Panc1 (cell line): ENCODE data around the gene GRID1.

Source experiments
- POLR2AphosphoS5 ChIP-seq: IDR thresholded peaks from 2 replicates; pipeline ENCODE4 v1.6.1; 2012; ENCODE audit warnings: mild to moderate bottlenecking, low read depth, low read length, moderate library complexity
- SIN3A ChIP-seq: IDR thresholded peaks from 2 replicates; pipeline ENCODE4 v1.6.1; 2012; ENCODE audit warnings: low read depth, mild to moderate bottlenecking, low read length, moderate library complexity, borderline replicate concordance; ENCODE audit not compliant: insufficient read depth
- TCF7L2 ChIP-seq: IDR thresholded peaks from 2 replicates; pipeline ENCODE4 v1.6.1; 2011; ENCODE audit warnings: mild to moderate bottlenecking, low read depth, low read length, inconsistent platforms
- TF ChIP-seq, protein P1 (sequence below): fragments of 450-650 bp; IDR thresholded peaks from 2 replicates; pipeline ENCODE4 v1.5.1; 2017; ENCODE audit warnings: mild to moderate bottlenecking
- TF ChIP-seq, protein P2 (sequence below), 2 experiments: IDR thresholded peaks; 2 replicates each; pipeline ENCODE4 v1.6.1; 2011 to 2012; ENCODE audit warnings: low read depth in 2 of 2, control low read depth in 1 of 2, low read length in 1 of 2, mild to moderate bottlenecking in 1 of 2, moderate library complexity in 1 of 2; ENCODE audit not compliant: insufficient read depth in 1 of 2

DNA sequence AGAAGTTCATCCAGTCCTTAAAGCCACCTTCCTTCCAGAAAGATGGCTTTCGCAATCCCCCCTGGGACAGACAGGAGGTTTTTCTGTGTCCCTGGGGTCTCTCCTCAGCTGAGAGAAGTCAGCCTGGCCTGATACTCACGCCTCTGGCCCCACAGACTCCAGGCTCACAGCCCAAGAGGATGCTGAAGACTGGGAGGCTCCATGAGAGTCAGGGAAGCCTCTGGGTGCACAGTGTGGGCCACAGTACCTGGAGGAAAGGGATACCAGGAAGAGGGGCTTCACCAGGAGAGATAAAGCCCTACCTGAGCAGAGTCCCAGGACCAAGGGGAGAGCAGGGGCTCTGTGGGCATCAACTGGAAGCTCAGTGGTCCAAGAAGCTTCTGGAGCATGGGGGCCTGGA, 324.4 kb downstream of the GRID1 start:
- TF ChIP-seq, protein P1, sequence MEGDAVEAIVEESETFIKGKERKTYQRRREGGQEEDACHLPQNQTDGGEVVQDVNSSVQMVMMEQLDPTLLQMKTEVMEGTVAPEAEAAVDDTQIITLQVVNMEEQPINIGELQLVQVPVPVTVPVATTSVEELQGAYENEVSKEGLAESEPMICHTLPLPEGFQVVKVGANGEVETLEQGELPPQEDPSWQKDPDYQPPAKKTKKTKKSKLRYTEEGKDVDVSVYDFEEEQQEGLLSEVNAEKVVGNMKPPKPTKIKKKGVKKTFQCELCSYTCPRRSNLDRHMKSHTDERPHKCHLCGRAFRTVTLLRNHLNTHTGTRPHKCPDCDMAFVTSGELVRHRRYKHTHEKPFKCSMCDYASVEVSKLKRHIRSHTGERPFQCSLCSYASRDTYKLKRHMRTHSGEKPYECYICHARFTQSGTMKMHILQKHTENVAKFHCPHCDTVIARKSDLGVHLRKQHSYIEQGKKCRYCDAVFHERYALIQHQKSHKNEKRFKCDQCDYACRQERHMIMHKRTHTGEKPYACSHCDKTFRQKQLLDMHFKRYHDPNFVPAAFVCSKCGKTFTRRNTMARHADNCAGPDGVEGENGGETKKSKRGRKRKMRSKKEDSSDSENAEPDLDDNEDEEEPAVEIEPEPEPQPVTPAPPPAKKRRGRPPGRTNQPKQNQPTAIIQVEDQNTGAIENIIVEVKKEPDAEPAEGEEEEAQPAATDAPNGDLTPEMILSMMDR, result no peak
- TF ChIP-seq, protein P2, sequence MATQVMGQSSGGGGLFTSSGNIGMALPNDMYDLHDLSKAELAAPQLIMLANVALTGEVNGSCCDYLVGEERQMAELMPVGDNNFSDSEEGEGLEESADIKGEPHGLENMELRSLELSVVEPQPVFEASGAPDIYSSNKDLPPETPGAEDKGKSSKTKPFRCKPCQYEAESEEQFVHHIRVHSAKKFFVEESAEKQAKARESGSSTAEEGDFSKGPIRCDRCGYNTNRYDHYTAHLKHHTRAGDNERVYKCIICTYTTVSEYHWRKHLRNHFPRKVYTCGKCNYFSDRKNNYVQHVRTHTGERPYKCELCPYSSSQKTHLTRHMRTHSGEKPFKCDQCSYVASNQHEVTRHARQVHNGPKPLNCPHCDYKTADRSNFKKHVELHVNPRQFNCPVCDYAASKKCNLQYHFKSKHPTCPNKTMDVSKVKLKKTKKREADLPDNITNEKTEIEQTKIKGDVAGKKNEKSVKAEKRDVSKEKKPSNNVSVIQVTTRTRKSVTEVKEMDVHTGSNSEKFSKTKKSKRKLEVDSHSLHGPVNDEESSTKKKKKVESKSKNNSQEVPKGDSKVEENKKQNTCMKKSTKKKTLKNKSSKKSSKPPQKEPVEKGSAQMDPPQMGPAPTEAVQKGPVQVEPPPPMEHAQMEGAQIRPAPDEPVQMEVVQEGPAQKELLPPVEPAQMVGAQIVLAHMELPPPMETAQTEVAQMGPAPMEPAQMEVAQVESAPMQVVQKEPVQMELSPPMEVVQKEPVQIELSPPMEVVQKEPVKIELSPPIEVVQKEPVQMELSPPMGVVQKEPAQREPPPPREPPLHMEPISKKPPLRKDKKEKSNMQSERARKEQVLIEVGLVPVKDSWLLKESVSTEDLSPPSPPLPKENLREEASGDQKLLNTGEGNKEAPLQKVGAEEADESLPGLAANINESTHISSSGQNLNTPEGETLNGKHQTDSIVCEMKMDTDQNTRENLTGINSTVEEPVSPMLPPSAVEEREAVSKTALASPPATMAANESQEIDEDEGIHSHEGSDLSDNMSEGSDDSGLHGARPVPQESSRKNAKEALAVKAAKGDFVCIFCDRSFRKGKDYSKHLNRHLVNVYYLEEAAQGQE (IDR thresholded peaks at IDR 0.05; ENCODE audit: insufficient read depth in 1 of 2, low read depth in 2 of 2, low read length in 1 of 2), result no peak
- TF ChIP-seq SIN3A (no peak), TCF7L2 (no peak), POLR2AphosphoS5 (no peak)
